GM19452 (cell line): ENCODE data around the gene SGK2.
"Not testable (repeated sequence)": the region's sequence is repeated elsewhere in the genome, so short reads cannot be mapped to it uniquely, and the experiment has no call there.

Source experiments
- ATAC-seq: cut with Tn5 transposase; IDR thresholded peaks from one replicate; pipeline ENCODE4 v1.9.1; 2021; ENCODE audit not compliant: unreplicated experiment

The SGK2 gene

GRCh38 chr20:43563429-43563828, 4.6 kb downstream of the SGK2 start:
- ATAC-seq, result no peak

GRCh38 chr20:43563991-43564390, 5.2 kb downstream of the SGK2 start:
- no peak for ATAC-seq

- ATAC-seq, result no peak
Measured at GRCh38 chr20:43564455-43564854, 5.6 kb downstream of the SGK2 start.

GRCh38 chr20:43564993-43565757, 6.3 kb downstream of the SGK2 start:
- no peak for ATAC-seq

GRCh38 chr20:43565758-43566104, 6.9 kb downstream of the SGK2 start:
- ATAC-seq, result no peak

- ATAC-seq, result no peak
Measured at GRCh38 chr20:43567477-43567876, 8.7 kb downstream of the SGK2 start.

- ATAC-seq, result no peak
Measured at GRCh38 chr20:43568706-43569105, 9.9 kb downstream of the SGK2 start.

- no peak for ATAC-seq
Measured at GRCh38 chr20:43569282-43569681, 10.5 kb downstream of the SGK2 start.

GRCh38 chr20:43570496-43570895, 11.7 kb downstream of the SGK2 start:
- ATAC-seq, result no peak

GRCh38 chr20:43571310-43571709, 12.5 kb downstream of the SGK2 start:
- ATAC-seq, result no peak

- no peak for ATAC-seq
Measured at GRCh38 chr20:43571771-43572170, 12.9 kb downstream of the SGK2 start.

- ATAC-seq, result no peak
Measured at GRCh38 chr20:43572891-43573290, 14.1 kb downstream of the SGK2 start.

- no peak for ATAC-seq
Measured at GRCh38 chr20:43576108-43576507, 17.3 kb downstream of the SGK2 start.

- no peak for ATAC-seq
Measured at GRCh38 chr20:43579861-43580793, 21.3 kb downstream of the SGK2 start.

- ATAC-seq, result no peak
Measured at GRCh38 chr20:43583133-43583864, 24.5 kb downstream of the SGK2 start.

- ATAC-seq, result no peak
Measured at GRCh38 chr20:43583982-43584432, 25.2 kb downstream of the SGK2 start.

- ATAC-seq, result no peak
Measured at GRCh38 chr20:43584448-43585136, 25.8 kb downstream of the SGK2 start.

GRCh38 chr20:43586641-43587040, 27.8 kb downstream of the SGK2 start:
- ATAC-seq, result no peak

- not testable (repeated sequence) for ATAC-seq
Measured at GRCh38 chr20:43588526-43588925, 29.7 kb downstream of the SGK2 start.

GRCh38 chr20:43590036-43590391, 31.2 kb downstream of the SGK2 start:
- ATAC-seq, result no peak
